Prostate gland (tissue), 2 donors: ENCODE measurements around the gene SLC44A4.

Source experiments
- POLR2A ChIP-seq: fragments of 450-650 bp; IDR thresholded peaks from one replicate; pipeline ENCODE4 v1.6.1; 2016; ENCODE audit warnings: antibody characterized with exemption, mild to moderate bottlenecking
- TF ChIP-seq, protein P1 (sequence below), 4 experiments: fragments of 200-600 bp in 2 of 4; fragments of 450-650 bp in 2 of 4; sonication (generic) in 2 of 4; IDR thresholded peaks; 1 replicate in 3 of 4; 2 replicates in 1 of 4; pipeline ENCODE4 v1.5.1; 2016 to 2019; ENCODE audit warnings: antibody characterized with exemption in 4 of 4, mild to moderate bottlenecking in 2 of 4, moderate library complexity in 2 of 4

DNA sequence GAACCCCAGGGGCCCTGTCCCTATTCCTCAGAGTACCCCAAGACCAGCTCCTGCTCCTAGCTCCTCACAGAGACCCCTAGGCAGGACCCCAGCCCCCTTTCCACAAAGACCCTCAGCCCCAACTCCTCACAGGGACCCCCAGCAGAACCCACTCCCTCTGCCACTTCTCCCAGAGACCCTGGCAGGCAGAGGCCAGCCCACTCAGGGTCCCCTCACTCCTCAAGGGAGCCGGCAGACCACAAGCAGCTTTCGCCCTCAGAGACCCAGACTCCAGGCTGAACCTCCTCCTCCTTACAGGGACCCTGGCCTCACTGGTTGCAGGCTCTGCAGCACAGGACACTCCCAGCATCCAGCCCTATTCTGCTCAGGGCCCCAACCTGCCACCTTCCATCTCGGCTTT, 575 bp downstream of the SLC44A4 start:
- TF ChIP-seq, protein P1, sequence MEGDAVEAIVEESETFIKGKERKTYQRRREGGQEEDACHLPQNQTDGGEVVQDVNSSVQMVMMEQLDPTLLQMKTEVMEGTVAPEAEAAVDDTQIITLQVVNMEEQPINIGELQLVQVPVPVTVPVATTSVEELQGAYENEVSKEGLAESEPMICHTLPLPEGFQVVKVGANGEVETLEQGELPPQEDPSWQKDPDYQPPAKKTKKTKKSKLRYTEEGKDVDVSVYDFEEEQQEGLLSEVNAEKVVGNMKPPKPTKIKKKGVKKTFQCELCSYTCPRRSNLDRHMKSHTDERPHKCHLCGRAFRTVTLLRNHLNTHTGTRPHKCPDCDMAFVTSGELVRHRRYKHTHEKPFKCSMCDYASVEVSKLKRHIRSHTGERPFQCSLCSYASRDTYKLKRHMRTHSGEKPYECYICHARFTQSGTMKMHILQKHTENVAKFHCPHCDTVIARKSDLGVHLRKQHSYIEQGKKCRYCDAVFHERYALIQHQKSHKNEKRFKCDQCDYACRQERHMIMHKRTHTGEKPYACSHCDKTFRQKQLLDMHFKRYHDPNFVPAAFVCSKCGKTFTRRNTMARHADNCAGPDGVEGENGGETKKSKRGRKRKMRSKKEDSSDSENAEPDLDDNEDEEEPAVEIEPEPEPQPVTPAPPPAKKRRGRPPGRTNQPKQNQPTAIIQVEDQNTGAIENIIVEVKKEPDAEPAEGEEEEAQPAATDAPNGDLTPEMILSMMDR (IDR thresholded peaks at IDR 0.05), result no peak
- no peak for TF ChIP-seq POLR2A
